NT2/D1 (cell line): ENCODE measurements around the gene ATP2A2.

ENCODE experiments used
- SUZ12 ChIP-seq: IDR thresholded peaks from 2 replicates; pipeline ENCODE4 v1.6.1; 2011; ENCODE audit not compliant: insufficient read length, insufficient read depth; ENCODE audit errors: extremely low read depth
- YY1 ChIP-seq: IDR thresholded peaks from 2 replicates; pipeline ENCODE4 v1.6.1; 2011; ENCODE audit not compliant: insufficient read length, insufficient read depth
- ZNF274 ChIP-seq: IDR thresholded peaks from 2 replicates; pipeline ENCODE4 v1.6.1; 2011; ENCODE audit warnings: mild to moderate bottlenecking, low read depth, low read length

GRCh38 chr12:110366321-110367142, 85.5 kb downstream of the ATP2A2 start:
- TF ChIP-seq YY1 (no peak), ZNF274 (no peak), SUZ12 (no peak)
